ENCODE data around the gene PPP1R8.

DNA sequence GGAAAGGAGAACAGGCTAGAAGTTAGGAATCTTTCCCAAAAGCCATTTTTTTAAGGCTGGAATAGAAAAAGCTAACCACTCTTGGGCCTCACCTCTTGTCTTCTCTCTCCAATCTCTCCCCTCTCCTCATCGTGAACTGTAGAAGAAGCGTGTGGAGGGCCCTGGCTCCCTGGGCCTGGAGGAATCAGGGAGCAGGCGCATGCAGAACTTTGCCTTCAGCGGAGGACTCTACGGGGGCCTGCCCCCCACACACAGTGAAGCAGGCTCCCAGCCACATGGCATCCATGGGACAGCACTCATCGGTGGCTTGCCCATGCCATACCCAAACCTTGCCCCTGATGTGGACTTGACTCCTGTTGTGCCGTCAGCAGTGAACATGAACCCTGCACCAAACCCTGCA, 19.4 kb downstream of the PPP1R8 start:
- TF ChIP-seq MAX (IDR thresholded peaks at IDR 0.05) (no peak), SP1 (IDR thresholded peaks at IDR 0.05; ENCODE audit: low read depth) (no peak)
